GM23248 (cell line): ENCODE data around the gene COL8A1. TPM values are rescaled to one million over a fixed set of nuclear protein-coding genes. Genes with fewer than 3 reads are reported as not detected.

Experiments
- DNase-seq: peaks from one replicate; pipeline ENCODE4 v3.0.0-alpha.2; 2015
- H2AFZ ChIP-seq: fragments of 200-600 bp; sonication (generic); 2 replicates; pipeline ENCODE4 v1.6.1; 2016; ENCODE audit warnings: antibody characterized with exemption
- H3F3A ChIP-seq: fragments of 200-600 bp; sonication (generic); 2 replicates; pipeline ENCODE4 v1.6.1; 2016; ENCODE audit warnings: mild to moderate bottlenecking, antibody characterized with exemption, mixed run types; ENCODE audit not compliant: insufficient read depth
- H3K27ac ChIP-seq: fragments of 200-600 bp; sonication (generic); 2 replicates; pipeline ENCODE4 v1.5.1; 2016; ENCODE audit warnings: mild to moderate bottlenecking
- H3K27me3 ChIP-seq: fragments of 200-600 bp; sonication (generic); replicated peaks from 2 replicates; pipeline ENCODE4 v1.6.1; 2016; ENCODE audit warnings: mild to moderate bottlenecking; ENCODE audit not compliant: insufficient read depth
- H3K36me3 ChIP-seq: fragments of 200-600 bp; sonication (generic); 2 replicates; pipeline ENCODE4 v1.6.1; 2016; ENCODE audit warnings: low read depth, mild to moderate bottlenecking
- H3K4me1 ChIP-seq: fragments of 200-600 bp; sonication (generic); 2 replicates; pipeline ENCODE4 v1.6.1; 2016; ENCODE audit warnings: mild to moderate bottlenecking; ENCODE audit not compliant: insufficient read depth
- H3K4me2 ChIP-seq: fragments of 200-600 bp; sonication (generic); one replicate; pipeline ENCODE4 v1.6.1; 2016; ENCODE audit warnings: mild to moderate bottlenecking; ENCODE audit not compliant: unreplicated experiment
- H3K4me3 ChIP-seq: fragments of 200-600 bp; sonication (generic); 2 replicates; pipeline ENCODE4 v1.5.1; 2016; ENCODE audit warnings: mild to moderate bottlenecking
- H3K79me2 ChIP-seq: fragments of 200-600 bp; sonication (generic); 2 replicates; pipeline ENCODE4 v1.6.1; 2016; ENCODE audit warnings: mild to moderate bottlenecking; ENCODE audit not compliant: insufficient read depth
- H3K9ac ChIP-seq: fragments of 200-600 bp; sonication (generic); 2 replicates; pipeline ENCODE4 v1.6.1; 2016; ENCODE audit warnings: mild to moderate bottlenecking
- H3K9me2 ChIP-seq: fragments of 200-600 bp; sonication (generic); 2 replicates; pipeline ENCODE4 v1.6.1; 2016; ENCODE audit warnings: mixed run types, mild to moderate bottlenecking, moderate library complexity; ENCODE audit not compliant: insufficient read depth
- H3K9me3 ChIP-seq: fragments of 200-600 bp; sonication (generic); one replicate; pipeline ENCODE4 v1.6.1; 2017; ENCODE audit warnings: low read depth
- H4K20me1 ChIP-seq: fragments of 200-600 bp; sonication (generic); 2 replicates; pipeline ENCODE4 v1.6.0; 2016; ENCODE audit not compliant: insufficient read depth
- EZH2 ChIP-seq: fragments of 200-600 bp; sonication (generic); IDR thresholded peaks from 2 replicates; pipeline ENCODE4 v1.6.1; 2018; ENCODE audit warnings: antibody characterized with exemption, mild to moderate bottlenecking; ENCODE audit not compliant: insufficient read depth, poor library complexity, severe bottlenecking
- EZH2phosphoT487 ChIP-seq: fragments of 200-600 bp; sonication (generic); IDR thresholded peaks from 2 replicates; pipeline ENCODE4 v1.6.1; 2018; ENCODE audit warnings: antibody characterized with exemption, moderate library complexity, mild to moderate bottlenecking, low read depth; ENCODE audit not compliant: insufficient read depth
- WGBS, 2 experiments: methylation state at CpG; one replicate each; pipeline ENCODE4 v1.1.6; 2015 to 2017; ENCODE audit warnings: low lambda C conversion rate in 2 of 2, low coverage in 1 of 2; ENCODE audit errors: missing lambda C conversion rate in 2 of 2; 5-methylcytosine and 5-hydroxymethylcytosine counted together
- in situ Hi-C: fragments of 300-500 bp; cut with MboI; formaldehyde crosslinking; loops from 2 replicates; pipeline ENCODE4 v1.15.0; 2020
- polyA plus RNA-seq: library from polyadenylated mRNA; unstranded; fragments of >200 nt; fragmentation: Nextera tagmentation; extraction: Ambion mirVana; gene quantifications from 2 replicates; pipeline ENCODE4 v1.2.1, GENCODE V29; 2016
- total RNA-seq: library from RNA; depleted of rRNA; stranded (reverse); fragments of >200 nt; shearing (Covaris generic); gene quantifications from 2 replicates; pipeline ENCODE4 v1.2.3, GENCODE V29; 2014

The COL8A1 gene
- total and polyA plus RNA-seq, 2 experiments from 2014 or later, result 164 to 189 TPM

- WGBS, 2 experiments, result 13 to 16% methylated on average over 4 of the region's 4 CpGs
- peak overlapping the region; percentile 56 for H3K27ac ChIP-seq
- H3K9ac ChIP-seq, result 0 out of 2 replicates have a peak overlapping the region, but pooled peaks have one; percentile 24
- no peak overlapping the region for H2AFZ ChIP-seq
- no peak overlapping the region for H3K4me3 ChIP-seq
- peak; percentile 44 for DNase-seq
- peak overlapping the region; percentile 50 for H3K4me2 ChIP-seq
- H3K4me1 ChIP-seq, result peaks cover 57% of the 10 kb centered on the region
- no peak for TF ChIP-seq EZH2phosphoT487
- no peak for TF ChIP-seq EZH2
- H3K27me3 ChIP-seq, result no peaks in the 10 kb centered on the region
- in situ Hi-C loops, result no loop called here
- H3K79me2 ChIP-seq, result peaks cover 32% of the 10 kb centered on the region
- H3K36me3 ChIP-seq, result no peaks in the 10 kb centered on the region
- H3K9me3 ChIP-seq, result no peaks in the 10 kb centered on the region
- H3F3A ChIP-seq, result peaks cover 36% of the 10 kb centered on the region
- H4K20me1 ChIP-seq, result no peaks in the 10 kb centered on the region
- H3K9me2 ChIP-seq, result no peaks in the 10 kb centered on the region
Observed at GRCh38 chr3:99648516-99648915, 10.1 kb downstream of the COL8A1 start.

GRCh38 chr3:99651531-99651930 is 13.1 kb downstream of the COL8A1 start:
- peak overlapping the region; percentile 7; the same call in 1 of the 2 replicates for H3K4me3 ChIP-seq
- no peak for TF ChIP-seq EZH2
- no peak for TF ChIP-seq EZH2phosphoT487
- DNase-seq, result peak; percentile 82
- no peaks in the 10 kb centered on the region for H3K27me3 ChIP-seq
- no peak overlapping the region for H2AFZ ChIP-seq
- peak overlapping the region; percentile 77 for H3K4me2 ChIP-seq
- no peaks in the 10 kb centered on the region for H3K36me3 ChIP-seq
- peak overlapping the region; percentile 47 for H3K27ac ChIP-seq
- H3K9ac ChIP-seq, result peak overlapping the region; percentile 20; the same call in 1 of the 2 replicates
- peaks cover 25% of the 10 kb centered on the region for H3K79me2 ChIP-seq
- H3F3A ChIP-seq, result peaks cover 27% of the 10 kb centered on the region
- WGBS, 2 experiments, result 2 to 3% methylated on average over 3 of the region's 3 CpGs
- in situ Hi-C loops, result no loop called here
- H3K9me2 ChIP-seq, result no peaks in the 10 kb centered on the region
- no peaks in the 10 kb centered on the region for H3K9me3 ChIP-seq
- H4K20me1 ChIP-seq, result no peaks in the 10 kb centered on the region
- peaks cover 47% of the 10 kb centered on the region for H3K4me1 ChIP-seq

GRCh38 chr3:99656624-99657023 is 18.2 kb downstream of the COL8A1 start:
- H3K4me3 ChIP-seq, result no peak overlapping the region
- no peaks in the 10 kb centered on the region for H3K9me2 ChIP-seq
- peaks cover 37% of the 10 kb centered on the region for H3K4me1 ChIP-seq
- DNase-seq, result peak; percentile 50
- H3K4me2 ChIP-seq, result peak overlapping the region; percentile 30
- peak overlapping the region; percentile 55 for H3K27ac ChIP-seq
- in situ Hi-C loops, result no loop called here
- H3K27me3 ChIP-seq, result no peaks in the 10 kb centered on the region
- no peaks in the 10 kb centered on the region for H3K9me3 ChIP-seq
- H2AFZ ChIP-seq, result peak overlapping the region; percentile 45
- 39 to 46% methylated on average over 3 of the region's 3 CpGs for WGBS, 2 experiments
- H3K36me3 ChIP-seq, result no peaks in the 10 kb centered on the region
- peaks cover 11% of the 10 kb centered on the region for H3K79me2 ChIP-seq
- H3K9ac ChIP-seq, result no peak overlapping the region
- no peak for TF ChIP-seq EZH2
- TF ChIP-seq EZH2phosphoT487, result no peak
- H3F3A ChIP-seq, result peaks cover 32% of the 10 kb centered on the region
- no peaks in the 10 kb centered on the region for H4K20me1 ChIP-seq

- DNase-seq, result no peak
- no peak for TF ChIP-seq EZH2phosphoT487
- TF ChIP-seq EZH2, result no peak
- peaks cover 5% of the 10 kb centered on the region; the same call in 1 of the 2 replicates for H3K79me2 ChIP-seq
- H3F3A ChIP-seq, result peaks cover 32% of the 10 kb centered on the region
- peak overlapping the region; percentile 94 for H3K27ac ChIP-seq
- no peaks in the 10 kb centered on the region for H3K9me3 ChIP-seq
- H3K9ac ChIP-seq, result peak overlapping the region; percentile 58
- H3K4me1 ChIP-seq, result peaks cover 32% of the 10 kb centered on the region
- in situ Hi-C loops, result no loop called here
- H4K20me1 ChIP-seq, result no peaks in the 10 kb centered on the region
- no peaks in the 10 kb centered on the region for H3K36me3 ChIP-seq
- WGBS, 2 experiments, result 61 to 67% methylated on average over 2 of the region's 2 CpGs
- no peak overlapping the region for H3K4me2 ChIP-seq
- H3K9me2 ChIP-seq, result no peaks in the 10 kb centered on the region
- no peak overlapping the region for H3K4me3 ChIP-seq
- no peaks in the 10 kb centered on the region for H3K27me3 ChIP-seq
- H2AFZ ChIP-seq, result peak overlapping the region; percentile 25; the same call in 1 of the 2 replicates
Observed at GRCh38 chr3:99658274-99658673, 19.9 kb downstream of the COL8A1 start.

- H3K9me3 ChIP-seq, result no peaks in the 10 kb centered on the region
- H3K4me2 ChIP-seq, result peak overlapping the region; percentile 37
- TF ChIP-seq EZH2phosphoT487, result no peak
- no peak for TF ChIP-seq EZH2
- H3K4me1 ChIP-seq, result peaks cover 32% of the 10 kb centered on the region
- 4 to 5% methylated on average over 6 of the region's 6 CpGs for WGBS, 2 experiments
- H3K9ac ChIP-seq, result peak overlapping the region; percentile 59
- no peaks in the 10 kb centered on the region for H4K20me1 ChIP-seq
- no peaks in the 10 kb centered on the region for H3K9me2 ChIP-seq
- H3K27me3 ChIP-seq, result no peaks in the 10 kb centered on the region
- H3F3A ChIP-seq, result peaks cover 32% of the 10 kb centered on the region
- no peaks in the 10 kb centered on the region for H3K36me3 ChIP-seq
- peak; percentile 99 for DNase-seq
- no peak overlapping the region for H3K4me3 ChIP-seq
- in situ Hi-C loops, result no loop called here
- H2AFZ ChIP-seq, result peak overlapping the region; percentile 59
- H3K27ac ChIP-seq, result peak overlapping the region; percentile 94
- H3K79me2 ChIP-seq, result peaks cover 5% of the 10 kb centered on the region; the same call in 1 of the 2 replicates
Observed at GRCh38 chr3:99659032-99659431, 20.6 kb downstream of the COL8A1 start.
